ENCODE data around the gene MED12L.

Gene MED12L

DNA sequence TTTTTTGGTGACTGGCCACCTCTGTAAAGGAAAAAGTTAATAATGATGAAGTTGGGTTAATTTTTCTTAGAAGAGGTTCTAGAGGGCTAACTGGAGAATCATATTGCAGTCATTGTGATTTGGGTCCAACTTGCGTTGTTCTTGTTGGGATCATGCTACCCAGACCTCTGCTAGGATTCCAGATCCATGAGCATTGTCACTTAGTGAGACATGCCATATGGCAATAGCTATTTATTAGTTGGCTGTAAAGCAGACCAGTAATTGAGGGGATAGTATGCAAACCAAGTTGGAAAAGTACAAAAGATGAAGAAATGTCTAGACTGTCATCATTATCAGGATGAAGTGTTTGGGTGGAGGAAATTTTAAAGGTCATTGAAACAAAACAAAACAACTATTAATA lies 329.8 kb downstream of the MED12L start:
- H3K4me3 ChIP-seq (ENCODE audit: low read depth, low read length) = no peak overlapping the region
- TF ChIP-seq, protein P1, sequence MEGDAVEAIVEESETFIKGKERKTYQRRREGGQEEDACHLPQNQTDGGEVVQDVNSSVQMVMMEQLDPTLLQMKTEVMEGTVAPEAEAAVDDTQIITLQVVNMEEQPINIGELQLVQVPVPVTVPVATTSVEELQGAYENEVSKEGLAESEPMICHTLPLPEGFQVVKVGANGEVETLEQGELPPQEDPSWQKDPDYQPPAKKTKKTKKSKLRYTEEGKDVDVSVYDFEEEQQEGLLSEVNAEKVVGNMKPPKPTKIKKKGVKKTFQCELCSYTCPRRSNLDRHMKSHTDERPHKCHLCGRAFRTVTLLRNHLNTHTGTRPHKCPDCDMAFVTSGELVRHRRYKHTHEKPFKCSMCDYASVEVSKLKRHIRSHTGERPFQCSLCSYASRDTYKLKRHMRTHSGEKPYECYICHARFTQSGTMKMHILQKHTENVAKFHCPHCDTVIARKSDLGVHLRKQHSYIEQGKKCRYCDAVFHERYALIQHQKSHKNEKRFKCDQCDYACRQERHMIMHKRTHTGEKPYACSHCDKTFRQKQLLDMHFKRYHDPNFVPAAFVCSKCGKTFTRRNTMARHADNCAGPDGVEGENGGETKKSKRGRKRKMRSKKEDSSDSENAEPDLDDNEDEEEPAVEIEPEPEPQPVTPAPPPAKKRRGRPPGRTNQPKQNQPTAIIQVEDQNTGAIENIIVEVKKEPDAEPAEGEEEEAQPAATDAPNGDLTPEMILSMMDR (IDR thresholded peaks at IDR 0.05; ENCODE audit: control insufficient read depth, extremely low read depth, insufficient read depth) = no peak
- no peak for DNase-seq (ENCODE audit: low read depth)

DNA sequence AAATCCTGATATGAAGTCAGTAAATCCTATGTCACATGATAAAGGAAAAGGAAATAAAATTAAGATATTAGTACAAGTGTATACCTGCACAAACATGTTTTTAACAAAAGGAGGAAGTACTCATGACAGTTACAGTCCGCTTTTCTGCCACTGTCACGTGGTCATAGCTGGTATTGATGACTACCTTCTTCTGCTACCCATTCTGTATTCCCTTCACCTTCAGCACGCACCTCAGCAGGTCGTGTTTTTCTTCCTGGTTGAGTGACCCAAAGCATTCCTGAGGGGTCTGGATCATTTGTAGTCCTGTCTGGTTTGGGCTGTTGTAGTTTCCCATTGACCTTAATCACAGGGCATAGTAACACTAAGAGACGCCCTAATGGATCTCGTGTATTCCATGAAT lies 334.3 kb downstream of the MED12L start:
- H3K4me3 ChIP-seq (ENCODE audit: low read depth, low read length) = no peak overlapping the region
- TF ChIP-seq, protein P1 (IDR thresholded peaks at IDR 0.05; ENCODE audit: control insufficient read depth, extremely low read depth, insufficient read depth) = no peak
- DNase-seq (ENCODE audit: low read depth) = no peak

DNA sequence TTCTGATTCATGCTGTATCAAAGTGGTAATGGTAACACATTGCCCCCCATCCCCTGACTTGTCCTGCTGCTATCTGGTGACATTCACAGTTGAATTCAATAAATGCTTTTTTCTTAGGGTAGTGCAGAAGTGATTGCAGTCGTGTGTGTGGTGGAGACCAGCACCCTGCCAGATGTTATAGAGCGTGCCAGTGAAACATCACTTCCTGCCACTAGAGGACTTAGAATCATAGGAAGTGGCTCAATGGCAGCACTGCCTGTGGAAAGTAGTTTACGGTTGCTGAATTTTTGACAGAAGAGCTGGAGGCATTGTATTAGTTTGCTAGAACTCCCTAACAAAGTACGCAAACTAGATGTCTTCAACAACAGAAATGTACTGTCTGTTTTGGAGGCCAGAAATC lies 336.5 kb downstream of the MED12L start:
- H3K4me3 ChIP-seq (ENCODE audit: low read depth, low read length) = no peak overlapping the region
- DNase-seq (ENCODE audit: low read depth) = no peak
- TF ChIP-seq, protein P1 (IDR thresholded peaks at IDR 0.05; ENCODE audit: control insufficient read depth, extremely low read depth, insufficient read depth) = no peak

DNA sequence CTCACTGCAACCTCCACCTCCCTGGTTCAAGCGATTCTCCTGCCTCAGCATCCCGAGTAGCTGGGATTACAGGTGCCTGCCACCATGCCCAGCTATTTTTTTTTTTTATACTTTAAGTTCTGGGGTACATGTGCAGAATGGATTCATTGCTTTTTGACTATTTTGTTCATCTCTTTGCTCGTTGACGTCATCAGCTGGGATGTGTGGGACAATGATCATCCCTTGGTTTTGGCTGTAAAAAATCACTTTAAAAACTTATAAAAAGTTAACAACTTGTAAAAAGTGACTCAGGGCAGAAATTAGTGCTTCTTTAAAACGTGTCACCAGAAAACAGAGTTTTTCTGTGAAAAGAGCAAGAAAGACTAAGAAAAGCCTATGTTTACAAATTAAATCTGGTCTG lies 337.6 kb downstream of the MED12L start:
- no peak for DNase-seq (ENCODE audit: low read depth)
- TF ChIP-seq, protein P1 (IDR thresholded peaks at IDR 0.05; ENCODE audit: control insufficient read depth, extremely low read depth, insufficient read depth) = no peak
- H3K4me3 ChIP-seq (ENCODE audit: low read depth, low read length) = no peak overlapping the region

DNA sequence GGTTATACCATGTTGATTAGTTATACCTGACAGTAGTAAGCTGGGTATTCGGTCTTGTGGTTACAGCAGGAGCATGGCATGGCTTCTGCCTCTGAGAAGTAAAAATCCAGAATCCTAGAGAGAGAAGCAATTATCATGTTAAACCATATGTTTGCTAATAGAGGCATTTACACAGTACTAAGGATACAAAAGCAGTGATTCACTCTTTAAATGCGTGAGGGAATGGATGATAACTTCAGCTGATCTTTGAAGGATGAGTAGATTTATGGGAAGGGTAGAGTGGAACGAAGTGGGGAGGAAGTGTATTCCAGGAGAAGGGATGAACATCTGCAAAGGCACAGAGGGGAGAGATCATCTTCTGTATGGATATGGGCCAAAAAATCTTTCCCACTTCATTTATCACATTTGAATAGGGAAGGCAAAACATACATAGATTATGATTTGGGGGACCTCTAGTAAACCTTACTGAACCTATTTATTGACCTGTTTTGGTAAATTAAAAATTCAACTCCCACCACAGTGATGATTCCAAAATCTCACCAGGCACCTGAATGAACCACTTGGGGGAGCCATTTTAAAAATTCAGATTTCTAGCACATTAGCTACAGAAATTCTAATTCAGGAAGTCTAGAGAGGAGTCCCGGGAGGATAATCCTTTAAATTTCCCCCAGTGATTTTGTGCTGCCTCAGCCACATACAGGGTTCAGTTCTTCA lies 340.3 kb downstream of the MED12L start:
- H3K4me3 ChIP-seq (ENCODE audit: low read depth, low read length) = no peak overlapping the region
- DNase-seq (ENCODE audit: low read depth) = no peak
- TF ChIP-seq, protein P1 (IDR thresholded peaks at IDR 0.05; ENCODE audit: control insufficient read depth, extremely low read depth, insufficient read depth) = peak; percentile 22; the same call in 1 of the 2 replicates

DNA sequence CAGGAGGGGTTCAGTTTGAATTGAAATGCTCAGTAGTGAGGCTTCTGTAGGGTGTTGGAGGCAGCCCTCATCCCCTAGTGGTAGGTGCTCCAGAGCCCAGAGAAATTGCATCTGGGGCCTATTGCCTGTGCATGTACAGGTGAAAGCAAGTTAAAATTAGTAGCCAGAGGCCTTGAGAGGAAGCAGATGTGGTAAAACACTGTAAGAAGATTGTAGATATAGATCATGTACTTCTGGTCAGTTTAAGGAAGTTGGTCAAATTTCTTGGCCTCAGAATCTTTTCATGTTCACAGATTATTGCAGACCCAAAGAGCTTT lies 340.8 kb downstream of the MED12L start:
- no peak overlapping the region for H3K4me3 ChIP-seq (ENCODE audit: low read depth, low read length)
- TF ChIP-seq, protein P1 (IDR thresholded peaks at IDR 0.05; ENCODE audit: control insufficient read depth, extremely low read depth, insufficient read depth) = no peak
- no peak for DNase-seq (ENCODE audit: low read depth)

DNA sequence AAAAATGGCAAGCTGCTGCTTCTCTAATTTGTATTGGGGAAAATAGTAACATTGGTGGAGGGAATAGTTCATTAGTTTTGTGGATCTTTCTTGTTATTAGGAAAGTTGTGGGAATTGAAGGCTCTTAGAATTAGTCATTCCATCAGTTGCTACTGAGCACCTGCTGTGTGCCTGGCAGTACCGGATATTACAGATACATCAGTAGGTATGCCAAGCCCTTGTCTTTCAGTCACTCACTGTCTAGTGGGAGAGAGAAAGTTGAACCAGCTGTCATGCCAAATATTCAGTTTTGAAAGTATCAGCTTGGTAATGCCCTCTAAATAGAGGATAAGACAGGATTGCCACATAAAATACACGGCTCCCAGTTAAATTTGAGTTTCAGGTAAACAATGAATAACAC lies 342.9 kb downstream of the MED12L start:
- H3K4me3 ChIP-seq (ENCODE audit: low read depth, low read length) = no peak overlapping the region
- DNase-seq (ENCODE audit: low read depth) = no peak
- TF ChIP-seq, protein P1 (IDR thresholded peaks at IDR 0.05; ENCODE audit: control insufficient read depth, extremely low read depth, insufficient read depth) = no peak

Measured in LNCaP clone FGC (cell line).